Glutamatergic neuron (in vitro differentiated cells): ENCODE data around the gene TRIM9. TPM values are rescaled to one million over a fixed set of nuclear protein-coding genes. Genes with fewer than 3 reads are reported as not detected.

Experiments used
- DNase-seq: peaks from one replicate; pipeline ENCODE4 v3.0.0; 2022
- H3K27ac Mint-ChIP-seq: one replicate; pipeline ENCODE4 v1.8.0; 2020; ENCODE audit warnings: mild to moderate bottlenecking, mixed read lengths, inconsistent platforms; ENCODE audit not compliant: unreplicated experiment
- H3K27me3 Mint-ChIP-seq: one replicate; pipeline ENCODE4 v1.8.0; 2020; ENCODE audit warnings: mild to moderate bottlenecking, moderate library complexity, mixed read lengths, inconsistent platforms; ENCODE audit not compliant: unreplicated experiment
- H3K36me3 Mint-ChIP-seq: one replicate; pipeline ENCODE4 v1.8.0; 2020; ENCODE audit warnings: mild to moderate bottlenecking, mixed read lengths, inconsistent platforms; ENCODE audit not compliant: unreplicated experiment
- H3K4me1 Mint-ChIP-seq: one replicate; pipeline ENCODE4 v1.8.0; 2020; ENCODE audit warnings: mild to moderate bottlenecking, low read depth, mixed read lengths, inconsistent platforms; ENCODE audit not compliant: unreplicated experiment
- H3K4me3 Mint-ChIP-seq: one replicate; pipeline ENCODE4 v1.8.0; 2020; ENCODE audit warnings: mild to moderate bottlenecking, mixed read lengths, inconsistent platforms; ENCODE audit not compliant: unreplicated experiment
- H3K9me3 Mint-ChIP-seq: one replicate; pipeline ENCODE4 v1.8.0; 2020; ENCODE audit warnings: mild to moderate bottlenecking, moderate library complexity, mixed read lengths, inconsistent platforms; ENCODE audit not compliant: unreplicated experiment
- total RNA-seq: library from RNA; stranded (reverse); fragmentation: NEBNext Ultra II Directional; extraction: Animal tissue kit (Norgen Biotek cat#: 25700); gene quantifications from one replicate; pipeline ENCODE4 v1.2.1, GENCODE V29; 2021; ENCODE audit not compliant: unreplicated experiment
- TF ChIP-seq, protein P1 (sequence below): fragments of 200-600 bp; sonication (generic); IDR thresholded peaks from one replicate; pipeline ENCODE4 v1.5.0; 2021; ENCODE audit not compliant: partially characterized antibody, unreplicated experiment

Gene TRIM9
- total RNA-seq, 1 donor from 2014 or later: 11.9 TPM

- Mint-ChIP-seq H3K4me1 (peaks cover 8% of the 10 kb centered on the region), H3K9me3 (peaks cover 7% of the 10 kb centered on the region), H3K27ac (peak overlapping the region; percentile 48), H3K36me3 (peaks cover 9% of the 10 kb centered on the region), H3K4me3 (no peak overlapping the region), H3K27me3 (peaks cover 1% of the 10 kb centered on the region)
- DNase-seq: no peak
- TF ChIP-seq, protein P1, sequence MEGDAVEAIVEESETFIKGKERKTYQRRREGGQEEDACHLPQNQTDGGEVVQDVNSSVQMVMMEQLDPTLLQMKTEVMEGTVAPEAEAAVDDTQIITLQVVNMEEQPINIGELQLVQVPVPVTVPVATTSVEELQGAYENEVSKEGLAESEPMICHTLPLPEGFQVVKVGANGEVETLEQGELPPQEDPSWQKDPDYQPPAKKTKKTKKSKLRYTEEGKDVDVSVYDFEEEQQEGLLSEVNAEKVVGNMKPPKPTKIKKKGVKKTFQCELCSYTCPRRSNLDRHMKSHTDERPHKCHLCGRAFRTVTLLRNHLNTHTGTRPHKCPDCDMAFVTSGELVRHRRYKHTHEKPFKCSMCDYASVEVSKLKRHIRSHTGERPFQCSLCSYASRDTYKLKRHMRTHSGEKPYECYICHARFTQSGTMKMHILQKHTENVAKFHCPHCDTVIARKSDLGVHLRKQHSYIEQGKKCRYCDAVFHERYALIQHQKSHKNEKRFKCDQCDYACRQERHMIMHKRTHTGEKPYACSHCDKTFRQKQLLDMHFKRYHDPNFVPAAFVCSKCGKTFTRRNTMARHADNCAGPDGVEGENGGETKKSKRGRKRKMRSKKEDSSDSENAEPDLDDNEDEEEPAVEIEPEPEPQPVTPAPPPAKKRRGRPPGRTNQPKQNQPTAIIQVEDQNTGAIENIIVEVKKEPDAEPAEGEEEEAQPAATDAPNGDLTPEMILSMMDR: no peak
These were observed 43.6 kb upstream of the TRIM9 start for GRCh38 chr14:51138404-51139103.

- Mint-ChIP-seq H3K4me1 (no peaks in the 10 kb centered on the region), H3K4me3 (no peak overlapping the region), H3K27ac (no peak overlapping the region), H3K36me3 (peaks cover 20% of the 10 kb centered on the region), H3K9me3 (peaks cover 2% of the 10 kb centered on the region), H3K27me3 (peaks cover 1% of the 10 kb centered on the region)
- DNase-seq: no peak
- TF ChIP-seq, protein P1: no peak
These were observed 36.6 kb upstream of the TRIM9 start for GRCh38 chr14:51131516-51131915.

GRCh38 chr14:51129130-51129529, 34.2 kb upstream of the TRIM9 start:
- Mint-ChIP-seq H3K9me3 (no peaks in the 10 kb centered on the region), H3K36me3 (peaks cover 16% of the 10 kb centered on the region), H3K27me3 (no peaks in the 10 kb centered on the region), H3K27ac (no peak overlapping the region), H3K4me1 (no peaks in the 10 kb centered on the region), H3K4me3 (no peak overlapping the region)
- TF ChIP-seq, protein P1: no peak
- no peak for DNase-seq

DNA sequence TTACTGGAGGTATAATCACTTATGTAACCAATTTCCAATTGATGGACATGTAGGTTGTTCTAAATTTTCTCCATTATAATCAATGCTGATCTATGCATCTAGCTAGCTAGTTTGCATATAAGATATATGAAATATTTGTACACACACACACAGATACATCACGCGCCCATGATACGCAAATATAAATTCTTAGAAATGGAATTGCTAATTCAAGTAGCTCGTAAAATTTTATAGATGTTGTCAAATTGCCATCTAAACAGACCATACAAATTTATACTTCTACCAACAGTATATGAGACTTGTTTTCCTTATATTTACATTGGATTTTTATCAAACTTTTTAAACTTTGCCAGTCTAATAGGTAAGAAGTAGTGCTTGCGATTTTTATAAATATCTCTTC, 29.1 kb upstream of the TRIM9 start:
- no peaks in the 10 kb centered on the region for H3K9me3 Mint-ChIP-seq
- H3K36me3 Mint-ChIP-seq: no peaks in the 10 kb centered on the region
- no peak for DNase-seq
- no peaks in the 10 kb centered on the region for H3K27me3 Mint-ChIP-seq
- no peak overlapping the region for H3K27ac Mint-ChIP-seq
- TF ChIP-seq, protein P1: no peak
- no peak overlapping the region for H3K4me3 Mint-ChIP-seq
- H3K4me1 Mint-ChIP-seq: no peaks in the 10 kb centered on the region

DNA sequence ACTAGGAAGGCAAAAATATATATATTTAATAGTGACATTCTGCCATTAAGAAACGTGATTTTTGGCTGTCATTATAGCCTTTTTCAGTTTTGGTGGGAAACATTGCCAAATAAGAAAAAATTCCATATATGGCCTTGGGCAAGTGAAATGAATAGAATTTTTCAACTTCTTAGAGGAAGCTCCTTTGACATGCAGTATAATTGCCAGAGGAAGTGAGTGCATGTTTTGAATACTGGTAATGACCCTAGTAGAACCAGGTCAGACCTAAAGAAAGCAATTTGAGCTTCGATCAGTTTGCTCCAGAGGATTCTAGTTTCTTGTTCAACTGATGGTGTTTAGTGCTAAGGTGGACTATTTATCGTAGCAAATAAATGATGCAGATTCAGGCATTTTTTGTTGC, 26.2 kb upstream of the TRIM9 start:
- no peaks in the 10 kb centered on the region for H3K36me3 Mint-ChIP-seq
- DNase-seq: no peak
- H3K27ac Mint-ChIP-seq: no peak overlapping the region
- no peaks in the 10 kb centered on the region for H3K9me3 Mint-ChIP-seq
- no peaks in the 10 kb centered on the region for H3K4me1 Mint-ChIP-seq
- no peaks in the 10 kb centered on the region for H3K27me3 Mint-ChIP-seq
- no peak overlapping the region for H3K4me3 Mint-ChIP-seq
- TF ChIP-seq, protein P1: no peak
